Right atrium auricular region (tissue), 2 donors: ENCODE measurements around the gene MYO16. TPM values are rescaled to one million over a fixed set of nuclear protein-coding genes. Genes with fewer than 3 reads are reported as not detected.

ENCODE experiments used
- DNase-seq: peaks from one replicate; pipeline ENCODE4 v3.0.0-alpha.2; 2019; ENCODE audit warnings: low spot score
- H3K27ac ChIP-seq, 2 donors: fragments of 200-600 bp; sonication (generic); 1 replicate in 1 of 2; 2 replicates in 1 of 2; pipeline ENCODE4 v1.5.1; 2016 to 2019
- H3K27me3 ChIP-seq, 2 donors: fragments of 200-600 bp; sonication (generic); one replicate each; pipeline versions ENCODE4 v1.5.1 to v1.6.0; 2017 to 2019
- H3K36me3 ChIP-seq: fragments of 200-600 bp; sonication (generic); one replicate; pipeline ENCODE4 v1.5.1; 2016
- H3K4me1 ChIP-seq, 2 donors: fragments of 200-600 bp; sonication (generic); one replicate each; pipeline versions ENCODE4 v1.5.1 to v1.6.0; 2017 to 2019
- H3K4me3 ChIP-seq, 2 donors: fragments of 200-600 bp; sonication (generic); 1 replicate in 1 of 2; 2 replicates in 1 of 2; pipeline ENCODE4 v1.5.1; 2017 to 2019; ENCODE audit warnings: mild to moderate bottlenecking in 1 of 2, moderate library complexity in 1 of 2
- H3K9me3 ChIP-seq, 2 donors: fragments of 200-600 bp; sonication (generic); one replicate each; pipeline ENCODE4 v1.5.1; 2019
- total RNA-seq, 2 donors: library from RNA; depleted of rRNA; stranded (reverse); fragments of >200 nt; gene quantifications; one replicate each; pipeline ENCODE4 v1.1.0, GENCODE V29; 2016
- TF ChIP-seq, protein P1 (sequence below), 2 donors: fragments of 200-600 bp; sonication (generic); IDR thresholded peaks; one replicate each; pipeline ENCODE4 v1.5.1; 2019; ENCODE audit warnings: antibody characterized with exemption in 2 of 2

Gene MYO16
- total RNA-seq, 2 donors from 2014 or later, result 1.1 to 1.8 TPM

DNA sequence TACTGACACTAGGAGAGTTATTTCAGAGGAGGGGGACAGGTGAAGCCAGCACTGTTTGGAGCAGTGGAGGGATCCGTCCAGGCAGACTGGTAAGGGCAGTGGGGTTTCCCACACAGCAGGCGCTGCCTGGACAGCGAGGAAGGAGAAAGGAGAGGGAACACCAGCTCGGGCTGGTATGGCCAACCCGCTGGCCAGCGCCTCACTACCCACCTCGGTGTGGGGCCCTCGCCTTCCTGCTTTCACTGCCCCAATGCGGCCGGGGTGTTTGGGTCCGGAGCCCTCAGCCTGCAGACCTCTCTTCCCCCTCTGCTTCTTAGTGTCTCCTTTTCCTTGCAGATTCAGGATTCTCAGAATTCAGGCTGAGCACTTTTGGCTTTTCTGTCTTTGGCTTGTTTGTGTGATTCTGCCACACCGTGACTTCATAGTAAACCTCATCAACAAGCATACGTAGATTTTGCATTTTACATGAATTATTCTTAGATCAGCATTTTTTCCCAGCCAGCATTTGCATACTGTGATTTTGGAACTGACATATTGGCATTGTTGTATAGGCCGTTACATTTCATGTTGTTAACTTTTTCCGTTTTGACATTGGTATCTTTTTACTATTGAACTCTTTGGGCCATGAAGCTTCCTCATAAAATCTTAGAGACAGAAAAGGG, 294.1 kb downstream of the MYO16 start:
- DNase-seq, result no peak

DNA sequence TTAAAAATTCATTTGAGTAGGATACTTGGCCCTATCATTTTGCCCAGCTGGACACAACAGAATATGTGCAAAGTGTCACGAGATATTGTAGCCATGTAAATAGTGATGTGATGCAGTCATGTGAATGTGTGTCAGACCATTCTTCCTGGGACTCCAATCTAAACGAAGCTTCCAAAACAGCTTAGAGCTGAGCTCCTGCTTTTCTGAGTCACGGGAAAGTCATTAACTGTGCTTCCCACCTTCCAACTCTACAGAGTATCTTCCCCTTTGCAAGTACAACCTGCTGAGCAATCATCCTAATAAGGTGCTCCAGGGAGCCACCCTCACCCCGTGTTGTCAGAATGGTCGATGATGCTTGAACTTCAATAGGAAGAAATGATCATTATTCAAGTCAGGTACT, 294.7 kb downstream of the MYO16 start:
- H3K4me3 ChIP-seq, result no peak overlapping the region
- no peaks in the 10 kb centered on the region for H3K27me3 ChIP-seq
- TF ChIP-seq, protein P1, sequence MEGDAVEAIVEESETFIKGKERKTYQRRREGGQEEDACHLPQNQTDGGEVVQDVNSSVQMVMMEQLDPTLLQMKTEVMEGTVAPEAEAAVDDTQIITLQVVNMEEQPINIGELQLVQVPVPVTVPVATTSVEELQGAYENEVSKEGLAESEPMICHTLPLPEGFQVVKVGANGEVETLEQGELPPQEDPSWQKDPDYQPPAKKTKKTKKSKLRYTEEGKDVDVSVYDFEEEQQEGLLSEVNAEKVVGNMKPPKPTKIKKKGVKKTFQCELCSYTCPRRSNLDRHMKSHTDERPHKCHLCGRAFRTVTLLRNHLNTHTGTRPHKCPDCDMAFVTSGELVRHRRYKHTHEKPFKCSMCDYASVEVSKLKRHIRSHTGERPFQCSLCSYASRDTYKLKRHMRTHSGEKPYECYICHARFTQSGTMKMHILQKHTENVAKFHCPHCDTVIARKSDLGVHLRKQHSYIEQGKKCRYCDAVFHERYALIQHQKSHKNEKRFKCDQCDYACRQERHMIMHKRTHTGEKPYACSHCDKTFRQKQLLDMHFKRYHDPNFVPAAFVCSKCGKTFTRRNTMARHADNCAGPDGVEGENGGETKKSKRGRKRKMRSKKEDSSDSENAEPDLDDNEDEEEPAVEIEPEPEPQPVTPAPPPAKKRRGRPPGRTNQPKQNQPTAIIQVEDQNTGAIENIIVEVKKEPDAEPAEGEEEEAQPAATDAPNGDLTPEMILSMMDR (IDR thresholded peaks at IDR 0.05), result no peak
- no peak for DNase-seq
- no peaks in the 10 kb centered on the region for H3K4me1 ChIP-seq
- no peak overlapping the region for H3K27ac ChIP-seq
- H3K9me3 ChIP-seq, result no peaks in the 10 kb centered on the region
- no peaks in the 10 kb centered on the region for H3K36me3 ChIP-seq

More for the DNA sequence above, 294.1 kb downstream of the MYO16 start:
- Histone ChIP-seq H3K4me3 (no peak overlapping the region), H3K36me3 (no peaks in the 10 kb centered on the region), H3K9me3 (no peaks in the 10 kb centered on the region), H3K4me1 (no peaks in the 10 kb centered on the region), H3K27me3 (no peaks in the 10 kb centered on the region), H3K27ac (no peak overlapping the region)
- TF ChIP-seq, protein P1 (IDR thresholded peaks at IDR 0.05), result no peak

DNA sequence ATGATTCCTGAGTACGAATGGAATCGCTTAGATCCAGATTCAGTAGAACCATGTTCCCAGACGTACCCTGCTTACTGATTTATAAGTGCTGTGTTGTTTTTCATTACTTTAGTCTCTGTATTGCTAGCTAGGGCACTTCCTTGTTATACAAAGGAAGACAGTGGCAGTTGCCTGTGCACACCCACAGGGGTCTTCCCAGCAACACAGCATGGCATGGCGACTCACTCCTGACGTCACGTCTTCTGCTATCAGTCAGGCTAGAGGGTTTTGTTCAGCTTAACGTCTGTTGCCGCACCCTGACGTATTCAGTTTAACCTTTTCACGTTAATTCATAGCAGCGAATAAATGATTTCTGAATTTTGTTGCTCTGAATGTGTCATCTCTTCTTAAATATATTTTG, 295.1 kb downstream of the MYO16 start:
- TF ChIP-seq, protein P1 (IDR thresholded peaks at IDR 0.05), result no peak
- H3K4me3 ChIP-seq, result no peak overlapping the region
- H3K9me3 ChIP-seq, result no peaks in the 10 kb centered on the region
- H3K4me1 ChIP-seq, result no peaks in the 10 kb centered on the region
- DNase-seq, result no peak
- H3K27ac ChIP-seq, result no peak overlapping the region
- no peaks in the 10 kb centered on the region for H3K27me3 ChIP-seq
- H3K36me3 ChIP-seq, result no peaks in the 10 kb centered on the region

DNA sequence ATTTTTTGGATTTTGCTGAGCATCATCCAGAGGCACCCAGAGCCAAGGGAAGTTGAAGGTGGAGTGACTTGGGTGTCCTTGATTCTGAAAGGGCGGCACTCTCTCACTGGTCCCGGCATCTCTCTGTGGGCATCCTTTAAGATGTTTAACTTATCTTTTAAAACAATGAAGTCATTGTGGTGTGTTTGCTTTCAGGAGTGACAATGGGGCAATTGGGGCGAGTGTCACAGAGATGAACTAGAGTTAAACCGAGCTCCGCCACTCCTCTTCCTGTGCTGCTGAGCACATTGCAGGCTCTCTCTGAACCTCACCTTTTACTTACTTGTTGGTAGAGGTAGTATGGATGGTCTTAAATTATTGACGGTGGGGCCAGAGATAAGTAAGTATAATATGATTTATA, 295.7 kb downstream of the MYO16 start:
- Histone ChIP-seq H3K4me1 (no peaks in the 10 kb centered on the region), H3K9me3 (no peaks in the 10 kb centered on the region), H3K4me3 (no peak overlapping the region), H3K27me3 (no peaks in the 10 kb centered on the region), H3K36me3 (no peaks in the 10 kb centered on the region), H3K27ac (no peak overlapping the region)
- DNase-seq, result no peak
- TF ChIP-seq, protein P1 (IDR thresholded peaks at IDR 0.05), result no peak

DNA sequence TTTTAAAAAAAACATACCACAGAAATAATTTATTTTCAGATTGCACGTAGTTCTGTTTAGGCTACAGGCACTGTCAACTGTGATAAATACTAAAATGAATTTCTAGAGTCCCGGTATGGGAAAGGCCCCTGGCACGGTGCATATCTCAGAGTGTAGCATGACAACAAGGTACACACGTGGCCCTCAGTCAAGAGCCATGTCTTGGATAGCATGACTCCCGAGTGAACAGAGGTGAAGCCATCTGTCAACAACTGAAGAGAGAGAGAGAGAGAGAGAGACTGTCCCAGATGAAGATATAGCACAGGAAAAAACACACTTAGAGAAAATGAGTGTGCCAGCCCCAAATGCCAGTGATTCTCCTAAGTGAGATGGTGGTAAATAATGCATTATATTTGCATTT, 297.5 kb downstream of the MYO16 start:
- no peaks in the 10 kb centered on the region for H3K27me3 ChIP-seq
- no peak for DNase-seq
- no peak overlapping the region for H3K4me3 ChIP-seq
- TF ChIP-seq, protein P1 (IDR thresholded peaks at IDR 0.05), result no peak
- no peaks in the 10 kb centered on the region for H3K36me3 ChIP-seq
- no peak overlapping the region for H3K27ac ChIP-seq
- no peaks in the 10 kb centered on the region for H3K4me1 ChIP-seq
- H3K9me3 ChIP-seq, result no peaks in the 10 kb centered on the region

DNA sequence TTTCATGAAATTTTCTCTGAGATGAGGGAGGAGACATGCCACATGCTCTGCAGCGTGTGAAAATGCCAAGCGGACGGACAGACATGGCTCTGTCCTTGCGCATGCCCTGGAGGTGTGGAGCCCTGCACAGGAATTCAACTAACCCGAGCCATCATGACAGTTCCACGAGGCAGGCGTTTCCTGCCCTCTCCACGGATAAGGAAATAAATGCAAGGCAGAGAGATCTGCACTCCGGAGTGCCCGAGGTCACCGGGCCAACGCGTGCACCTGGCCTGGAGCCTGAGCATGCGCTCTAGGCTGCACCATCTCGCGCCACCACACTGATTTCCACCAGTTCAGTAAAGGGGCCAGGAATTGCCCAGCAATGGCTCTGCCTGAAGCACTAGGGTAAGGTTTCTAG, 298.2 kb downstream of the MYO16 start:
- no peak for DNase-seq
- H3K9me3 ChIP-seq, result no peaks in the 10 kb centered on the region
- H3K4me3 ChIP-seq, result no peak overlapping the region
- no peaks in the 10 kb centered on the region for H3K27me3 ChIP-seq
- H3K27ac ChIP-seq, result no peak overlapping the region
- no peaks in the 10 kb centered on the region for H3K4me1 ChIP-seq
- TF ChIP-seq, protein P1 (IDR thresholded peaks at IDR 0.05), result no peak
- no peaks in the 10 kb centered on the region for H3K36me3 ChIP-seq
